NCI-H128 (cell line): ENCODE data around the gene CMTM2.
"Not testable (repeated sequence)": the region's sequence is repeated elsewhere in the genome, so short reads cannot be mapped to it uniquely, and the experiment has no call there.

Source experiments
- DNase-seq: peaks from one replicate; lab custom pipeline; 2025; ENCODE audit not compliant: unreplicated experiment; lab: John Stamatoyannopoulos, UW

Gene CMTM2

GRCh38 chr16:66630561-66631260, 51.4 kb downstream of the CMTM2 start:
- DNase-seq: not testable (repeated sequence)

GRCh38 chr16:66631558-66631957, 52.3 kb downstream of the CMTM2 start:
- DNase-seq: not testable (repeated sequence)

- no peak for DNase-seq
Measured at GRCh38 chr16:66634527-66635196, 55.4 kb downstream of the CMTM2 start.

- no peak for DNase-seq
Measured at GRCh38 chr16:66635406-66635805, 56.1 kb downstream of the CMTM2 start.

GRCh38 chr16:66636199-66636598, 56.9 kb downstream of the CMTM2 start:
- DNase-seq: no peak

- no peak for DNase-seq
Measured at GRCh38 chr16:66637806-66638205, 58.5 kb downstream of the CMTM2 start.
